Measurements from ENCODE around the gene TPCN1. TPM values are rescaled to one million over a fixed set of nuclear protein-coding genes. Genes with fewer than 3 reads are reported as not detected.

TPCN1 gene
- total RNA-seq = 39.5 TPM

- H3K27me3 ChIP-seq = no peaks in the 10 kb centered on the region
- H3K9me3 ChIP-seq = no peaks in the 10 kb centered on the region
- peak within 1 kb of the TSS; percentile 92 for H3K27ac ChIP-seq
- peak; percentile 99 to 100 for DNase-seq (ENCODE audit: extremely low spot score in 2 of 2)
- TF ChIP-seq CTCF (IDR thresholded peaks at IDR 0.05) (peak in 1 of 3 experiments; percentile 28), POLR2AphosphoS5 (IDR thresholded peaks at IDR 0.05; ENCODE audit: insufficient read depth in 1 of 2, low read depth in 1 of 2) (peak; percentile 90 to 95), POLR2A (IDR thresholded peaks at IDR 0.05) (peak in 1 of 2 donors; percentile 99)
- H3K4me1 ChIP-seq = peaks cover 65% of the 10 kb centered on the region
- intact Hi-C loops (cut with DNase I) = no loop called here
- H3K4me3 ChIP-seq = peak within 1 kb of the TSS; percentile 65 to 92
- no peaks in the 10 kb centered on the region for H3K36me3 ChIP-seq
Measured at GRCh38 chr12:113221181-113221996, at the start of gene TPCN1. TPCN1 (plus strand) TSS chr12:113221464; CDS start chr12:113226853, 5,389 bp downstream.

- intact Hi-C loops (cut with DNase I) = no loop called here
- peaks cover 3 to 85% of the 10 kb centered on the region in 2 donors for H3K36me3 ChIP-seq
Measured at GRCh38 chr12:113171543-113171942, 49.7 kb upstream of the TPCN1 start.

GRCh38 chr12:113172185-113172584, 49.1 kb upstream of the TPCN1 start:
- H3K4me3 ChIP-seq = no peak overlapping the region

More at GRCh38 chr12:113171543-113171942, 49.7 kb upstream of the TPCN1 start:
- H3K4me1 ChIP-seq = no peaks in the 10 kb centered on the region
- H3K27me3 ChIP-seq = no peaks in the 10 kb centered on the region
- no peaks in the 10 kb centered on the region for H3K9me3 ChIP-seq
- no peak for DNase-seq (ENCODE audit: extremely low spot score in 2 of 2)
- TF ChIP-seq POLR2A (IDR thresholded peaks at IDR 0.05) (no peak), CTCF (IDR thresholded peaks at IDR 0.05) (no peak), POLR2AphosphoS5 (IDR thresholded peaks at IDR 0.05; ENCODE audit: insufficient read depth in 1 of 2, low read depth in 1 of 2) (no peak)
- H3K4me3 ChIP-seq = no peak overlapping the region
- H3K27ac ChIP-seq = no peak overlapping the region

GRCh38 chr12:113173081-113173698, 48.1 kb upstream of the TPCN1 start:
- Histone ChIP-seq H3K27ac (no peak overlapping the region), H3K4me1 (no peaks in the 10 kb centered on the region), H3K4me3 (no peak overlapping the region), H3K9me3 (no peaks in the 10 kb centered on the region), H3K36me3 (peaks cover 3 to 95% of the 10 kb centered on the region in 2 donors), H3K27me3 (no peaks in the 10 kb centered on the region)
- intact Hi-C loops (cut with DNase I) = no loop called here
- no peak for TF ChIP-seq POLR2A (IDR thresholded peaks at IDR 0.05)
- TF ChIP-seq CTCF (IDR thresholded peaks at IDR 0.05) = no peak
- TF ChIP-seq POLR2AphosphoS5 (IDR thresholded peaks at IDR 0.05; ENCODE audit: insufficient read depth in 1 of 2, low read depth in 1 of 2) = no peak
- DNase-seq (ENCODE audit: extremely low spot score in 2 of 2) = no peak

More at GRCh38 chr12:113172185-113172584, 49.1 kb upstream of the TPCN1 start:
- no peak for DNase-seq (ENCODE audit: extremely low spot score in 2 of 2)
- intact Hi-C loops (cut with DNase I) = no loop called here
- Histone ChIP-seq H3K9me3 (no peaks in the 10 kb centered on the region), H3K36me3 (peaks cover 3 to 92% of the 10 kb centered on the region in 2 donors), H3K27me3 (no peaks in the 10 kb centered on the region), H3K27ac (no peak overlapping the region), H3K4me1 (no peaks in the 10 kb centered on the region)
- no peak for TF ChIP-seq POLR2A (IDR thresholded peaks at IDR 0.05)
- no peak for TF ChIP-seq POLR2AphosphoS5 (IDR thresholded peaks at IDR 0.05; ENCODE audit: insufficient read depth in 1 of 2, low read depth in 1 of 2)
- TF ChIP-seq CTCF (IDR thresholded peaks at IDR 0.05) = no peak
